Measurements from ENCODE around the gene UBE2R2.

DNA sequence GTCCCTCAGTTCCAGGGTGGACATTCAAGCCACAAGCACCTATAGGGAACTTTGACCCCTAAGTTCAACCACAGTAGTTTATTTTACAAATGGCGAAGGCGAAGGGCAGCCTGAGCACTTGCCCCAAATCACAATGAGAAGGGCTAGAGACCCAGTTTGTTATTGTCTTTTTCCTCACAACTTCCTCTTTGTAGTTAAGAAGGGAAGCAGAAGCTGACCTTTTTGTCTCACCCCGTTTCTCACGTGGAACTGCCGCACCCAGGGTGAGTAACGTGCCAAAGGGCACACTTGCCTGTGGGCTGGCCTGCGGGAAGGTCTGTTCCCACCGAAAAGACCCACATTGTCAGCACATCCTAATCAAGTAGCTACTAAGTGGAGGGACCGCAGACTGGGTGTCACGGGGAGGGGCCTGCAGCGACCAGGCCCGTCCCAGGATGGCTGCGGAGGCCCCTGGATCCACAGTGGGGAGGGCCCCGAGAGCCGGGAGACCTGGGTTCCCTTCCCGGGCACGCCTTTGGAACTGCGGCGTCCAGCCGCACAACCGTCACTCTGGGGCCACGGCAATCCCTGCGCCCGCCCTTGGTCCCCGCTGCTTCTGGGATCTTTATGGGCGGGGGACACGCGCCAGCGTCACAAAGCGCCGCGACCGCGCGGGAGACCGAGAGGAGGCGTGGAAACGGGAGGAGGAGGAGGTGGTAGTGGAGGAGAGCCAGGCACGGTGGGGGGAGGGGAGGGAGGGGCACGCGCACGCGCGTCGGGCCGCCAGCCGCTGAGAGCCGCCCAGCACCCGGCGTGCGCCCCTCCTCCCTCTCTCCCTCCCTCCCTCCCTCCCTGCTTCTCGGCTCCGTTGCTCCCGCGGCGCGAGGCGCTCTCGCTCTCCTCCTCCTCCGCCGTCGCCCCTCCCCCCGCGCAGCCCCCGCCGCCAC lies at the start of gene UBE2R2:
- peak; percentile 70 to 89 (median 79) for TF ChIP-seq POLR2AphosphoS5 (IDR thresholded peaks at IDR 0.05)
- peak in 1 of 3 donors; percentile 10 for TF ChIP-seq CTCF (IDR thresholded peaks at IDR 0.05)
- peak; percentile 48 for TF ChIP-seq POLR2A (IDR thresholded peaks at IDR 0.05)

Measured in breast epithelium (tissue), 3 donors.